ENCODE measurements around the gene GCK. TPM values are rescaled to one million over a fixed set of nuclear protein-coding genes. Genes with fewer than 3 reads are reported as not detected.

GCK gene
- total and polyA plus RNA-seq, 2 donors (not counting 1 experiment from before 2014, with no cell fraction given): 0.22 to 0.24 TPM

DNA sequence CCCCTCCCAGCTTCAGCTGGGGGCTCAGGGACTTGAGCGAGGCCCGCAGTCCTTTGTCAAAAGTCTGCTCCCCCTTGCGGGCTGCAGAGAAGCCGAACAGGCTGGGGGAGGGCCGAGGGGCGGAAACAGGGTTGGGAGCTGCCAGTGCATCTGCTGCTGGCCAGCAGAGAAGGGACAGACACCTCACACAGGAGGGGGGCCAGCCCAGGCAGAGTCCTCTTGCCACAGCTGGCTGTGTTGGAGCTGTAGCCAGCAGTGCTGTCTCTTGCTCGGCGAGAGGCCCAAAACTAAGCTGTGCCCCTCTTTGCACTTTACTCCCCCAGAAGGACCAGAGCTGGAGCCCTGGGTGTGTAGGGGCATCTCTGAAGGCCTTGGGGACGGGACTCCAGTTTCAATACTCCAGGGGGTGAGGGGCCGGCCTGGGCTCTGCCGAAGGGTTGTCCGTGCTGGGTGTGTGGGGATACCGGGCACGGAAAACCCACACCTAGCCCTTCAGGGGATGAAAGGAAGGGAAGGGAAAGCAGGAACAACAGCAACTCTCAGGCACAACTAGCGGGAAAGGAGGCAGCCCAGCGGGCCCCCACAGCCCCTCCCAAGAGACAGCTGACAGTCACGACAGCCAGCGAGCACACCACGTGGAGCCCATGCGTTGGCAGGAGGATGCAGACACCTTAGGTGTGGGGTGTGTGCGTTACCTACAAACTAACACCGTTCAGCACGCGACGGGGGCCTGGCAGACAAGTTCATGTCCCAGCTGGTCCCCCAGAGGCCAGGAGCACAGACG, 29.4 kb upstream of the GCK start:
- Histone ChIP-seq H2AFZ (ENCODE audit: insufficient read depth, low read depth, low read length, poor library complexity, severe bottlenecking) (no peak overlapping the region), H3K36me3 (replicated peaks in 1 of 2; ENCODE audit: control extremely low read depth in 1 of 2, control insufficient read depth in 1 of 2, extremely low read depth in 1 of 2, insufficient read depth in 2 of 2, low read length in 1 of 2) (peaks cover 0 to 3% of the 10 kb centered on the region in 2 experiments), H3K4me2 (replicated peaks; ENCODE audit: low read depth, low read length, poor library complexity, severe bottlenecking) (no peak overlapping the region), H3K4me3 (ENCODE audit: control extremely low read depth in 1 of 5, extremely low read depth in 1 of 5, insufficient read depth in 1 of 5, low read depth in 2 of 5, low read length in 4 of 5) (no peak overlapping the region), H4K20me1 (ENCODE audit: control insufficient read depth, insufficient read depth, low read length, poor library complexity, severe bottlenecking) (no peaks in the 10 kb centered on the region), H3K4me1 (ENCODE audit: control insufficient read depth in 2 of 2, insufficient read depth in 2 of 2, low read length in 2 of 2) (peaks cover 0 to 10% of the 10 kb centered on the region in 2 donors), H3K9me3 (ENCODE audit: control extremely low read depth in 1 of 3, control insufficient read depth in 2 of 3, insufficient read depth in 1 of 3, low read length in 2 of 3) (no peaks in the 10 kb centered on the region), H3K27me3 (replicated peaks in 1 of 4; ENCODE audit: control extremely low read depth in 1 of 4, control insufficient read depth in 3 of 4, insufficient read depth in 4 of 4, low read length in 3 of 4) (no peaks in the 10 kb centered on the region), H3K9ac (ENCODE audit: low read length) (no peak overlapping the region), H3K27ac (ENCODE audit: low read length in 2 of 2) (no peak overlapping the region), H3K79me2 (ENCODE audit: control insufficient read depth, insufficient read depth, low read length) (no peaks in the 10 kb centered on the region)
- no peak overlapping the region for H3K27ac Mint-ChIP-seq
- no peak overlapping the region for H3K4me3 Mint-ChIP-seq
- peaks cover 11% of the 10 kb centered on the region for H3K4me1 Mint-ChIP-seq
- WGBS (ENCODE audit: insufficient coverage): 85% methylated on average over 19 of the region's 26 CpGs
- no peak for DNase-seq
- intact Hi-C loops (cut with micrococcal nuclease): no loop called here
- no peaks in the 10 kb centered on the region for H3K9me3 Mint-ChIP-seq (ENCODE audit: insufficient read depth)
- TF ChIP-seq, protein P1, sequence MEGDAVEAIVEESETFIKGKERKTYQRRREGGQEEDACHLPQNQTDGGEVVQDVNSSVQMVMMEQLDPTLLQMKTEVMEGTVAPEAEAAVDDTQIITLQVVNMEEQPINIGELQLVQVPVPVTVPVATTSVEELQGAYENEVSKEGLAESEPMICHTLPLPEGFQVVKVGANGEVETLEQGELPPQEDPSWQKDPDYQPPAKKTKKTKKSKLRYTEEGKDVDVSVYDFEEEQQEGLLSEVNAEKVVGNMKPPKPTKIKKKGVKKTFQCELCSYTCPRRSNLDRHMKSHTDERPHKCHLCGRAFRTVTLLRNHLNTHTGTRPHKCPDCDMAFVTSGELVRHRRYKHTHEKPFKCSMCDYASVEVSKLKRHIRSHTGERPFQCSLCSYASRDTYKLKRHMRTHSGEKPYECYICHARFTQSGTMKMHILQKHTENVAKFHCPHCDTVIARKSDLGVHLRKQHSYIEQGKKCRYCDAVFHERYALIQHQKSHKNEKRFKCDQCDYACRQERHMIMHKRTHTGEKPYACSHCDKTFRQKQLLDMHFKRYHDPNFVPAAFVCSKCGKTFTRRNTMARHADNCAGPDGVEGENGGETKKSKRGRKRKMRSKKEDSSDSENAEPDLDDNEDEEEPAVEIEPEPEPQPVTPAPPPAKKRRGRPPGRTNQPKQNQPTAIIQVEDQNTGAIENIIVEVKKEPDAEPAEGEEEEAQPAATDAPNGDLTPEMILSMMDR (IDR thresholded peaks at IDR 0.05): no peak
- TF ChIP-seq EZH2 (IDR thresholded peaks at IDR 0.05; ENCODE audit: borderline replicate concordance, insufficient read depth, low read depth, low read length, poor library complexity, severe bottlenecking): no peak
- POLR2A ChIA-PET: interaction anchor here (0.7 kb wide), 1 partner anchor 81 kb away, joined by 6 read pairs; no protein-coding TSS in a partner anchor
- no peak for ATAC-seq (ENCODE audit: low read depth)
- no peaks in the 10 kb centered on the region for H3K27me3 Mint-ChIP-seq
- CTCF ChIA-PET: interaction anchor here (0.7 kb wide), 2 partner anchors 16 to 338 kb away, joined by 3 read pairs; no protein-coding TSS in a partner anchor

DNA sequence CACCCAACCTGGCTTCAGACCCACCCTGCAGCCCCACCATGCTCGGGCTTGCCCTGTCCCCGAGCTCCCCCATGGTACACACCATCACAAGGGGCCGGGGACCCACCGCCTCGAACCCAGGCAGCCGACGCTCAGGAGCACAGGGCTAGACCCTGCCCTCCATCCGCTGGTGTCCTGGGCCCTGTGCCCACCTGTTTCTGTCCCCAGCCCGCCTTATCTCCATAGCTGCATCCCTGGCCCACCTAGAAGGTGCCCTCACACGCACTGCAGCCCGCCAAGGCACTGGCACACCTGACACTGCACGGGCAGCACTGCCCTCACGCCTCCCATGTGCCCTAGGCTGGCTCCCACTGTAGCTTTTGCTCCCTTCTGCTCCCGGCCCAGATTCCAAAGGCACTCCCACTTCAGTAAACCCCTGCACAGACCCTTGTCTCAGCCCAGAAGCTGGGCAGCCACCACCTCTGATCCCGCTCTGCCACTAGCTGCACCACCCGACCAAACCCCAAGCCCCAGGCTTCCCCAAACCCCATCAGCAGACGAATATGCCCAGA, 28.7 kb upstream of the GCK start:
- peaks cover 0 to 10% of the 10 kb centered on the region in 2 donors for H3K4me1 ChIP-seq (ENCODE audit: control insufficient read depth in 2 of 2, insufficient read depth in 2 of 2, low read length in 2 of 2)
- H3K9me3 Mint-ChIP-seq (ENCODE audit: insufficient read depth): no peaks in the 10 kb centered on the region
- no peak for ATAC-seq (ENCODE audit: low read depth)

More for the DNA sequence above, 28.7 kb upstream of the GCK start:
- H3K27me3 ChIP-seq (replicated peaks in 1 of 4; ENCODE audit: control extremely low read depth in 1 of 4, control insufficient read depth in 3 of 4, insufficient read depth in 4 of 4, low read length in 3 of 4): no peaks in the 10 kb centered on the region
- no peaks in the 10 kb centered on the region for H3K9me3 ChIP-seq (ENCODE audit: control extremely low read depth in 1 of 3, control insufficient read depth in 2 of 3, insufficient read depth in 1 of 3, low read length in 2 of 3)
- H3K36me3 ChIP-seq (replicated peaks in 1 of 2; ENCODE audit: control extremely low read depth in 1 of 2, control insufficient read depth in 1 of 2, extremely low read depth in 1 of 2, insufficient read depth in 2 of 2, low read length in 1 of 2): peaks cover 0 to 9% of the 10 kb centered on the region in 2 experiments
- H3K9ac ChIP-seq (ENCODE audit: low read length): no peak overlapping the region
- Mint-ChIP-seq H3K4me1 (peaks cover 12% of the 10 kb centered on the region), H3K27me3 (no peaks in the 10 kb centered on the region), H3K27ac (no peak overlapping the region), H3K4me3 (no peak overlapping the region)
- intact Hi-C loops (cut with micrococcal nuclease): no loop called here
- WGBS (ENCODE audit: insufficient coverage): 88% methylated on average over 17 of the region's 17 CpGs
- DNase-seq: no peak
- ChIA-PET POLR2A (no interaction called here), CTCF (no interaction called here)
- no peak for TF ChIP-seq EZH2 (IDR thresholded peaks at IDR 0.05; ENCODE audit: borderline replicate concordance, insufficient read depth, low read depth, low read length, poor library complexity, severe bottlenecking)
- TF ChIP-seq, protein P1 (IDR thresholded peaks at IDR 0.05): no peak
- H3K4me2 ChIP-seq (replicated peaks; ENCODE audit: low read depth, low read length, poor library complexity, severe bottlenecking): no peak overlapping the region
- no peak overlapping the region for H3K27ac ChIP-seq (ENCODE audit: low read length in 2 of 2)
- H3K4me3 ChIP-seq (ENCODE audit: control extremely low read depth in 1 of 5, extremely low read depth in 1 of 5, insufficient read depth in 1 of 5, low read depth in 2 of 5, low read length in 4 of 5): no peak overlapping the region
- no peaks in the 10 kb centered on the region for H4K20me1 ChIP-seq (ENCODE audit: control insufficient read depth, insufficient read depth, low read length, poor library complexity, severe bottlenecking)
- no peak overlapping the region for H2AFZ ChIP-seq (ENCODE audit: insufficient read depth, low read depth, low read length, poor library complexity, severe bottlenecking)
- no peaks in the 10 kb centered on the region for H3K79me2 ChIP-seq (ENCODE audit: control insufficient read depth, insufficient read depth, low read length)
